K562 (cell line): ENCODE data around the gene SETDB1. TPM values are rescaled to one million over a fixed set of nuclear protein-coding genes. Genes with fewer than 3 reads are reported as not detected.

Experiments
- ETV1 ChIP-seq: fragments of 450-650 bp; conservative IDR thresholded peaks from 2 replicates; pipeline ENCODE4 v1.6.1; 2016; ENCODE audit warnings: missing genetic modification characterization, control low read depth, low read depth, missing compliant biosample characterization
- FOXJ3 ChIP-seq: sonication (generic); formaldehyde crosslinking; IDR thresholded peaks from 2 replicates; pipeline ENCODE4 v1.4.0; 2020; ENCODE audit warnings: mild to moderate bottlenecking, missing genetic modification reagents
- ZEB2 ChIP-seq: fragments of 450-650 bp; IDR thresholded peaks from 2 replicates; pipeline ENCODE4 v1.6.1; 2016
- ZNF740 ChIP-seq, 3 experiments: fragments of 200-800 bp in 1 of 3; sonication (Bioruptor generic) in 1 of 3; sonication (generic) in 1 of 3; formaldehyde crosslinking in 1 of 3; IDR thresholded peaks; 2 replicates each; pipeline versions ENCODE4 v1.6.1 to v1.8.0; 2016 to 2022; ENCODE audit warnings: mild to moderate bottlenecking in 2 of 3, missing compliant biosample characterization in 2 of 3, missing genetic modification characterization in 2 of 3, missing genetic modification reagents in 1 of 3
- polyA plus RNA-seq, 8 experiments: library from polyadenylated mRNA; depleted of rRNA in 4 of 8; stranded (reverse) in 5 of 8; unstranded in 3 of 8; fragments of >200 nt; fragmentation: Nextera tagmentation in 2 of 8; fragmentation: Illumina TruSeq in 1 of 8; extraction: Ambion mirVana in 2 of 8; extraction: Trizol in 1 of 8; gene quantifications; 2 replicates each; pipeline versions ENCODE4 v1.2.1 to v1.2.3, GENCODE V29; 2011 to 2014; ENCODE audit warnings: inconsistent platforms in 1 of 8, missing spikeins in 1 of 8
- total RNA-seq, 7 experiments: library from RNA; depleted of rRNA in 6 of 7; stranded (reverse); fragments of >200 nt in 6 of 7; fragmentation: Illumina TruSeq in 2 of 7; extraction: Trizol in 2 of 7; gene quantifications; 2 replicates each; pipeline versions ENCODE4 v1.2.1 to v1.2.3, GENCODE V29; 2011 to 2021; ENCODE audit warnings: low replicate concordance in 1 of 7
- TF ChIP-seq, protein P1 (sequence below): IDR thresholded peaks from 2 replicates; pipeline ENCODE4 v1.6.1; 2011; ENCODE audit warnings: borderline replicate concordance, low read depth, mild to moderate bottlenecking, moderate library complexity, low read length; ENCODE audit not compliant: insufficient read depth, poor library complexity, severe bottlenecking
- TF ChIP-seq, protein P2 (sequence below): fragments of 450-650 bp; IDR thresholded peaks from 2 replicates; pipeline ENCODE4 v1.6.1; 2016

Gene SETDB1
- total and polyA plus RNA-seq, 9 of the 15 experiments (the other 6 are each of a cell fraction or from before 2014, with no cell fraction given): 21.5 to 64.4 (median 42.0) TPM

- TF ChIP-seq, protein P1, sequence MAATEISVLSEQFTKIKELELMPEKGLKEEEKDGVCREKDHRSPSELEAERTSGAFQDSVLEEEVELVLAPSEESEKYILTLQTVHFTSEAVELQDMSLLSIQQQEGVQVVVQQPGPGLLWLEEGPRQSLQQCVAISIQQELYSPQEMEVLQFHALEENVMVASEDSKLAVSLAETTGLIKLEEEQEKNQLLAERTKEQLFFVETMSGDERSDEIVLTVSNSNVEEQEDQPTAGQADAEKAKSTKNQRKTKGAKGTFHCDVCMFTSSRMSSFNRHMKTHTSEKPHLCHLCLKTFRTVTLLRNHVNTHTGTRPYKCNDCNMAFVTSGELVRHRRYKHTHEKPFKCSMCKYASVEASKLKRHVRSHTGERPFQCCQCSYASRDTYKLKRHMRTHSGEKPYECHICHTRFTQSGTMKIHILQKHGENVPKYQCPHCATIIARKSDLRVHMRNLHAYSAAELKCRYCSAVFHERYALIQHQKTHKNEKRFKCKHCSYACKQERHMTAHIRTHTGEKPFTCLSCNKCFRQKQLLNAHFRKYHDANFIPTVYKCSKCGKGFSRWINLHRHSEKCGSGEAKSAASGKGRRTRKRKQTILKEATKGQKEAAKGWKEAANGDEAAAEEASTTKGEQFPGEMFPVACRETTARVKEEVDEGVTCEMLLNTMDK: no peak
- TF ChIP-seq, protein P2, sequence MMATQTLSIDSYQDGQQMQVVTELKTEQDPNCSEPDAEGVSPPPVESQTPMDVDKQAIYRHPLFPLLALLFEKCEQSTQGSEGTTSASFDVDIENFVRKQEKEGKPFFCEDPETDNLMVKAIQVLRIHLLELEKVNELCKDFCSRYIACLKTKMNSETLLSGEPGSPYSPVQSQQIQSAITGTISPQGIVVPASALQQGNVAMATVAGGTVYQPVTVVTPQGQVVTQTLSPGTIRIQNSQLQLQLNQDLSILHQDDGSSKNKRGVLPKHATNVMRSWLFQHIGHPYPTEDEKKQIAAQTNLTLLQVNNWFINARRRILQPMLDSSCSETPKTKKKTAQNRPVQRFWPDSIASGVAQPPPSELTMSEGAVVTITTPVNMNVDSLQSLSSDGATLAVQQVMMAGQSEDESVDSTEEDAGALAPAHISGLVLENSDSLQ: peak; percentile 26; the same call in 1 of the 2 replicates
- TF ChIP-seq ZNF740 (CRISPR knock-in tag; IDR thresholded peaks at IDR 0.05) (no peak), ZNF740 (tag; IDR thresholded peaks at IDR 0.05) (no peak), ZEB2 (peak; percentile 42; the same call in 1 of the 2 replicates), FOXJ3 (peak; percentile 87), ETV1 (tag) (peak; percentile 41; the same call in 1 of the 2 replicates)
Measured at GRCh38 chr1:151007853-151008243, 81.7 kb downstream of the SETDB1 start (continued).
